WERI-Rb-1 (cell line): Measurements from ENCODE around the gene TOB2.

Experiments used
- DNase-seq: peaks from one replicate; pipeline ENCODE4 v3.0.0-alpha.2; 2020
- H3K27ac ChIP-seq: fragments of 250-450 bp; sonication (Bioruptor Pico); 2 replicates; pipeline ENCODE4 v1.5.1; 2020; ENCODE audit warnings: mild to moderate bottlenecking, moderate library complexity
- H3K27me3 ChIP-seq: fragments of 250-450 bp; sonication (Bioruptor Pico); 2 replicates; pipeline ENCODE4 v1.5.1; 2021; ENCODE audit warnings: mild to moderate bottlenecking, low read depth, moderate library complexity; ENCODE audit not compliant: insufficient read depth, severe bottlenecking
- H3K36me3 ChIP-seq: fragments of 250-450 bp; sonication (Bioruptor Pico); 2 replicates; pipeline ENCODE4 v1.5.1; 2020; ENCODE audit warnings: mild to moderate bottlenecking, moderate library complexity
- H3K4me3 ChIP-seq: 2 replicates; pipeline ENCODE4 v1.5.1; 2011; ENCODE audit warnings: low read depth, mild to moderate bottlenecking, control low read depth, low read length
- H3K9me3 ChIP-seq: fragments of 250-450 bp; sonication (Bioruptor Pico); 2 replicates; pipeline ENCODE4 v1.5.1; 2021; ENCODE audit warnings: mild to moderate bottlenecking, moderate library complexity; ENCODE audit not compliant: severe bottlenecking
- TF ChIP-seq, protein P1 (sequence below): IDR thresholded peaks from 2 replicates; pipeline ENCODE4 v1.5.1; 2011; ENCODE audit warnings: low read depth, mild to moderate bottlenecking, control low read depth, inconsistent platforms, low read length

Gene TOB2

GRCh38 chr22:41384128-41384527, 62.5 kb downstream of the TOB2 start:
- Histone ChIP-seq H3K4me3 (no peak overlapping the region), H3K9me3 (no peaks in the 10 kb centered on the region), H3K27ac (no peak overlapping the region), H3K27me3 (no peaks in the 10 kb centered on the region), H3K36me3 (peaks cover 17% of the 10 kb centered on the region)
- TF ChIP-seq, protein P1, sequence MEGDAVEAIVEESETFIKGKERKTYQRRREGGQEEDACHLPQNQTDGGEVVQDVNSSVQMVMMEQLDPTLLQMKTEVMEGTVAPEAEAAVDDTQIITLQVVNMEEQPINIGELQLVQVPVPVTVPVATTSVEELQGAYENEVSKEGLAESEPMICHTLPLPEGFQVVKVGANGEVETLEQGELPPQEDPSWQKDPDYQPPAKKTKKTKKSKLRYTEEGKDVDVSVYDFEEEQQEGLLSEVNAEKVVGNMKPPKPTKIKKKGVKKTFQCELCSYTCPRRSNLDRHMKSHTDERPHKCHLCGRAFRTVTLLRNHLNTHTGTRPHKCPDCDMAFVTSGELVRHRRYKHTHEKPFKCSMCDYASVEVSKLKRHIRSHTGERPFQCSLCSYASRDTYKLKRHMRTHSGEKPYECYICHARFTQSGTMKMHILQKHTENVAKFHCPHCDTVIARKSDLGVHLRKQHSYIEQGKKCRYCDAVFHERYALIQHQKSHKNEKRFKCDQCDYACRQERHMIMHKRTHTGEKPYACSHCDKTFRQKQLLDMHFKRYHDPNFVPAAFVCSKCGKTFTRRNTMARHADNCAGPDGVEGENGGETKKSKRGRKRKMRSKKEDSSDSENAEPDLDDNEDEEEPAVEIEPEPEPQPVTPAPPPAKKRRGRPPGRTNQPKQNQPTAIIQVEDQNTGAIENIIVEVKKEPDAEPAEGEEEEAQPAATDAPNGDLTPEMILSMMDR: no peak
- no peak for DNase-seq
